IMR-90 (cell line): ENCODE measurements around the gene AGPAT3. TPM values are rescaled to one million over a fixed set of nuclear protein-coding genes. Genes with fewer than 3 reads are reported as not detected.
A peak's percentile ranks its signal among the peaks of the same experiment; 100 is the strongest.

ENCODE experiments used
- ATAC-seq: fragments of 200-7000 bp; cut with Tn5 transposase; 2 replicates; pipeline ENCODE4 v1.9.1; 2020; ENCODE audit warnings: low read depth, mild to moderate bottlenecking, moderate library complexity
- BruUV-seq: library from RNA; stranded (reverse); fragments of 400-500 nt; replicated peaks from 2 replicates; lab custom pipeline; 2021; lab: Mats Ljungman, UMichigan
- CTCF ChIA-PET: fragments of 300-600 bp; formaldehyde crosslinking; extraction: SDS; loops from one replicate; lab custom pipeline; 2021; ENCODE audit warnings: antibody characterized with exemption; lab: Yijun Ruan, JAX
- POLR2A ChIA-PET: fragments of 300-600 bp; sonication (Branson Sonifier 250); formaldehyde crosslinking; loops from one replicate; lab custom pipeline; 2022; ENCODE audit warnings: antibody characterized with exemption; ENCODE audit not compliant: unreplicated experiment; lab: Charles Lee
- DNase-seq: peaks from one replicate; pipeline ENCODE4 v3.0.0; 2013
- H2AFZ ChIP-seq: replicated peaks from 2 replicates; pipeline ENCODE3; 2013; ENCODE audit warnings: low read length, mild to moderate bottlenecking; ENCODE audit not compliant: poor library complexity
- H2AK5ac ChIP-seq: 2 replicates; pipeline ENCODE4 v1.6.1; 2013; ENCODE audit warnings: low read depth, low read length, inconsistent platforms
- H2AK9ac ChIP-seq: replicated peaks from 2 replicates; pipeline ENCODE3; 2013; ENCODE audit warnings: mild to moderate bottlenecking, low read depth, low read length, moderate library complexity; ENCODE audit not compliant: poor library complexity
- H2BK120ac ChIP-seq: 2 replicates; pipeline ENCODE4 v1.6.1; 2013; ENCODE audit warnings: low read depth, low read length, inconsistent platforms
- H2BK15ac ChIP-seq: 3 replicates; pipeline ENCODE4 v1.6.1; 2013; ENCODE audit warnings: low read depth, low read length, inconsistent platforms
- H2BK20ac ChIP-seq: 2 replicates; pipeline ENCODE4 v1.6.1; 2013; ENCODE audit warnings: low read depth, mild to moderate bottlenecking, inconsistent platforms, low read length, moderate library complexity
- H2BK5ac ChIP-seq: 2 replicates; pipeline ENCODE4 v1.6.1; 2013; ENCODE audit warnings: mild to moderate bottlenecking, low read depth, low read length, inconsistent platforms; ENCODE audit not compliant: poor library complexity, severe bottlenecking
- H3K14ac ChIP-seq: replicated peaks from 2 replicates; pipeline ENCODE4 v1.6.1; 2013; ENCODE audit warnings: low read depth, low read length, inconsistent platforms
- H3K18ac ChIP-seq: 2 replicates; pipeline ENCODE4 v1.6.1; 2013; ENCODE audit warnings: low read depth, low read length, control low read depth
- H3K23ac ChIP-seq: 2 replicates; pipeline ENCODE4 v1.6.1; 2013; ENCODE audit warnings: low read depth, low read length, inconsistent platforms
- H3K27ac ChIP-seq: 2 replicates; pipeline ENCODE4 v1.5.1; 2013; ENCODE audit warnings: mild to moderate bottlenecking, control low read depth, low read length; ENCODE audit not compliant: insufficient read depth
- H3K27me3 ChIP-seq: 2 replicates; pipeline ENCODE4 v1.6.1; 2013; ENCODE audit warnings: low read length; ENCODE audit not compliant: control insufficient read depth, insufficient read depth
- H3K36me3 ChIP-seq: 2 replicates; pipeline ENCODE4 v1.6.1; 2013; ENCODE audit warnings: low read length, mixed read lengths; ENCODE audit not compliant: control insufficient read depth, insufficient read depth
- H3K4ac ChIP-seq: 2 replicates; pipeline ENCODE4 v1.6.1; 2013; ENCODE audit warnings: low read depth, low read length, inconsistent platforms
- H3K4me1 ChIP-seq: 2 replicates; pipeline ENCODE4 v1.6.1; 2013; ENCODE audit warnings: low read length, mixed read lengths; ENCODE audit not compliant: control insufficient read depth, insufficient read depth
- H3K4me2 ChIP-seq: 2 replicates; pipeline ENCODE4 v1.6.1; 2013; ENCODE audit warnings: low read depth, mild to moderate bottlenecking, control low read depth, low read length, moderate library complexity
- H3K4me3 ChIP-seq: 2 replicates; pipeline ENCODE4 v1.5.1; 2013; ENCODE audit warnings: low read depth, mild to moderate bottlenecking, control low read depth, low read length, moderate library complexity; ENCODE audit not compliant: insufficient read depth
- H3K56ac ChIP-seq: 2 replicates; pipeline ENCODE4 v1.6.1; 2013; ENCODE audit warnings: low read length, inconsistent platforms; ENCODE audit not compliant: insufficient read depth; ENCODE audit errors: extremely low read depth
- H3K79me1 ChIP-seq, 2 experiments: 2 replicates each; pipeline ENCODE4 v1.6.1; 2013; ENCODE audit warnings: low read length in 2 of 2, inconsistent platforms in 1 of 2, low read depth in 1 of 2
- H3K9ac ChIP-seq: 2 replicates; pipeline ENCODE4 v1.6.1; 2013; ENCODE audit warnings: low read depth, low read length, control low read depth
- H3K9me1 ChIP-seq: 2 replicates; pipeline ENCODE4 v1.6.1; 2013; ENCODE audit warnings: low read length, inconsistent platforms; ENCODE audit not compliant: insufficient read depth
- H3K9me3 ChIP-seq: 2 replicates; pipeline ENCODE4 v1.6.1; 2013; ENCODE audit warnings: low read length; ENCODE audit not compliant: control insufficient read depth, insufficient read depth
- H4K20me1 ChIP-seq: 2 replicates; pipeline ENCODE4 v1.6.1; 2013; ENCODE audit warnings: low read length, inconsistent platforms; ENCODE audit not compliant: insufficient read depth
- H4K5ac ChIP-seq: 2 replicates; pipeline ENCODE4 v1.6.1; 2013; ENCODE audit warnings: mild to moderate bottlenecking, low read depth, low read length, control low read depth
- H4K8ac ChIP-seq, 2 experiments: 2 replicates each; pipeline ENCODE4 v1.6.1; 2013; ENCODE audit warnings: low read depth in 2 of 2, low read length in 2 of 2, control low read depth in 1 of 2, inconsistent platforms in 1 of 2
- H4K91ac ChIP-seq: 2 replicates; pipeline ENCODE4 v1.6.1; 2013; ENCODE audit warnings: low read depth, low read length, inconsistent platforms; ENCODE audit not compliant: insufficient read depth
- BHLHE40 ChIP-seq: fragments of 150-350 bp; IDR thresholded peaks from 2 replicates; pipeline ENCODE4 v1.6.1; 2016; ENCODE audit warnings: mild to moderate bottlenecking, low read depth, low read length
- CEBPB ChIP-seq: IDR thresholded peaks from 2 replicates; pipeline ENCODE4 v1.6.1; 2012; ENCODE audit warnings: low read depth, low read length, improper control_type of control experiment
- FOS ChIP-seq: fragments of 150-350 bp; IDR thresholded peaks from 2 replicates; pipeline ENCODE4 v1.6.1; 2016; ENCODE audit warnings: low read depth, low read length
- MAFK ChIP-seq: IDR thresholded peaks from 2 replicates; pipeline ENCODE4 v1.6.1; 2012; ENCODE audit warnings: low read depth, low read length, improper control_type of control experiment
- MXI1 ChIP-seq: IDR thresholded peaks from 2 replicates; pipeline ENCODE4 v1.6.1; 2012; ENCODE audit warnings: low read depth, mild to moderate bottlenecking, low read length, moderate library complexity, borderline replicate concordance
- NFE2L2 ChIP-seq: fragments of 150-350 bp; IDR thresholded peaks from 2 replicates; pipeline ENCODE4 v1.6.1; 2016; ENCODE audit warnings: low read depth, mild to moderate bottlenecking, low read length
- RAD21 ChIP-seq: IDR thresholded peaks from 2 replicates; pipeline ENCODE4 v1.6.1; 2012; ENCODE audit warnings: low read length, improper control_type of control experiment
- RCOR1 ChIP-seq: IDR thresholded peaks from 2 replicates; pipeline ENCODE4 v1.6.1; 2012; ENCODE audit warnings: mild to moderate bottlenecking, low read length, improper control_type of control experiment; ENCODE audit not compliant: insufficient replicate concordance
- RFX5 ChIP-seq: IDR thresholded peaks from 2 replicates; pipeline ENCODE4 v1.8.0; 2012; ENCODE audit warnings: low read depth, mild to moderate bottlenecking, low read length, moderate library complexity
- WGBS, 2 experiments: methylation state at CpG; one replicate each; pipeline versions ENCODE4 v1.1.5 to v1.1.7; 2013; ENCODE audit warnings: missing lambda C conversion rate in 2 of 2; ENCODE audit not compliant: insufficient read length in 1 of 2; ENCODE audit errors: extremely low coverage in 2 of 2; 5-methylcytosine and 5-hydroxymethylcytosine counted together
- dilution Hi-C: fragments of 300-500 bp; cut with HindIII; formaldehyde crosslinking; loops from one replicate; pipeline ENCODE4 v1.14.3; 2018; ENCODE audit warnings: low sequenced_read_pairs; ENCODE audit not compliant: unreplicated experiment
- in situ Hi-C: fragments of 300-500 bp; cut with MboI; formaldehyde crosslinking; loops from 3 replicates; pipeline ENCODE4 v1.14.3; 2019; ENCODE audit warnings: low sequenced_read_pairs, inconsistent platforms, mixed read lengths
- intact Hi-C: fragments of 100-400 bp; cut with micrococcal nuclease; formaldehyde crosslinking; loops from 2 replicates; pipeline ENCODE4 v1.10.0; 2022
- polyA plus RNA-seq, 3 experiments: library from polyadenylated mRNA; depleted of rRNA; stranded (reverse); fragments of >200 nt; gene quantifications; 2 replicates each; pipeline ENCODE4 v1.2.3, GENCODE V29; 2012; ENCODE audit warnings: low replicate concordance in 1 of 3
- total RNA-seq: library from RNA; depleted of rRNA; stranded (reverse); fragments of >200 nt; gene quantifications from 2 replicates; pipeline ENCODE4 v1.2.3, GENCODE V29; 2012

Gene AGPAT3
- total and polyA plus RNA-seq, 2 of the 4 experiments (the other 2 are of a cell fraction): 27.1 to 38.7 TPM

DNA sequence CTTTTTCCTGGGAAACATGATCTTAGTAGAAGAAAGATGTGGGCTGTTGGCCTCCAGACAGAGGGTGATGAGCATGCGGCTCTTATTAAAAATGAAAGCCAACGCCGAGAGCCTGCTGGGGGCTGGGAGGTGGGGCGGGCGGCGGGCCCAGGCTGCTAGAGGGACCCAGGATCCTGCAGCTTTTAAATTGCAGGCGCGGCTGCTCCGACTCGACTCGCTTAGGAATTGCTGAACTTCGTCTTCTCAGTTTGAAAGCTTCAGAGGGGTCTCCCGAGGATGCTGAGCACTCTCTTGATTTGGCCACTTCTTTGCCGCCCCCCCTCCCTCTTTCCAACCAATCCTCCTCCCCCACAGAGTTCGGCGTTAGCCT is 1.2 kb downstream of the AGPAT3 start:
- intact Hi-C loops: no loop called here
- POLR2A ChIA-PET: no interaction called here
- CTCF ChIA-PET: no interaction called here

More for the DNA sequence above, 1.2 kb downstream of the AGPAT3 start:
- Histone ChIP-seq H3K56ac (peak overlapping the region; percentile 28; the same call in 1 of the 2 replicates), H3K4ac (peak overlapping the region; percentile 87), H2AK5ac (peak overlapping the region; percentile 7), H2BK20ac (no peak overlapping the region), H3K27ac (peak overlapping the region; percentile 95; the same call in 1 of the 2 replicates), H3K14ac (peak overlapping the region; percentile 72; the same call in 1 of the 2 replicates), H4K8ac (peak overlapping the region in 1 of 2 experiments; percentile 73; a peak in 2 of 4 replicates), H4K20me1 (peaks cover 43% of the 10 kb centered on the region), H2BK120ac (peak overlapping the region; percentile 9; the same call in 1 of the 2 replicates), H2AFZ (peak overlapping the region; percentile 87), H3K4me2 (peak overlapping the region; percentile 91), H3K4me3 (peak overlapping the region; percentile 90), H3K36me3 (peaks cover 10% of the 10 kb centered on the region), H3K23ac (peak overlapping the region; percentile 89; the same call in 1 of the 2 replicates), H3K79me1 (peaks cover 23 to 49% of the 10 kb centered on the region in 2 experiments), H4K5ac (no peak overlapping the region), H2BK5ac (peak overlapping the region; percentile 82), H3K9ac (peak overlapping the region; percentile 90), H3K9me1 (peaks cover 17% of the 10 kb centered on the region; the same call in 1 of the 2 replicates), H2BK15ac (no peak overlapping the region), H3K27me3 (no peaks in the 10 kb centered on the region), H3K9me3 (no peaks in the 10 kb centered on the region), H3K4me1 (peaks cover 12% of the 10 kb centered on the region), H3K18ac (0 out of 2 replicates have a peak overlapping the region, but pooled peaks have one; percentile 14), H2AK9ac (peak overlapping the region; percentile 74), H4K91ac (no peak overlapping the region)
- ATAC-seq (peak; percentile 58), DNase-seq (peak; percentile 57)
- in situ Hi-C loops (no loop called here), dilution Hi-C loops (no loop called here)
- TF ChIP-seq RCOR1: no peak
- no peak for TF ChIP-seq MXI1
- no peak for TF ChIP-seq BHLHE40
- TF ChIP-seq FOS: no peak
- TF ChIP-seq MAFK: no peak
- TF ChIP-seq NFE2L2: no peak
- TF ChIP-seq RFX5: no peak
- no peak for TF ChIP-seq RAD21
- TF ChIP-seq CEBPB: no peak
- WGBS, 2 experiments: 2% methylated on average over 9 of the region's 16 CpGs; no CpG with 5 or more reads in 1 of the 2 experiments
- BruUV-seq: no TSS peak
